SU-DHL-6 (cell line): ENCODE results near the gene OR6K2.

Experiments used
- H2AFZ ChIP-seq: fragments of 200-600 bp; sonication (generic); 2 replicates; pipeline ENCODE4 v1.6.1; 2014; ENCODE audit warnings: low read depth, mild to moderate bottlenecking, moderate library complexity, mixed read lengths, antibody characterized with exemption, low read length; ENCODE audit not compliant: severe bottlenecking
- H3F3A ChIP-seq: fragments of 200-600 bp; shearing (Covaris generic); 2 replicates; pipeline ENCODE4 v1.6.0; 2016; ENCODE audit warnings: antibody characterized with exemption, mild to moderate bottlenecking; ENCODE audit not compliant: insufficient read depth
- H3K27ac ChIP-seq: fragments of 200-600 bp; sonication (generic); 2 replicates; pipeline ENCODE4 v1.5.1; 2016; ENCODE audit warnings: low read depth, mild to moderate bottlenecking, low read length, moderate library complexity, mixed read lengths
- H3K27me3 ChIP-seq: fragments of 200-600 bp; sonication (generic), shearing (Covaris generic); 2 replicates; pipeline ENCODE4 v1.6.0; 2014; ENCODE audit warnings: mild to moderate bottlenecking, low read length
- H3K36me3 ChIP-seq: fragments of 200-600 bp; sonication (generic); 2 replicates; pipeline ENCODE4 v1.6.1; 2014; ENCODE audit warnings: mild to moderate bottlenecking, low read length, mixed read lengths
- H3K4me2 ChIP-seq: fragments of 300-600, 200-600 bp; shearing (Covaris generic), sonication (generic); 2 replicates; pipeline ENCODE4 v1.6.0; 2014; ENCODE audit warnings: low read length, low read depth, mild to moderate bottlenecking; ENCODE audit not compliant: poor library complexity, severe bottlenecking
- H3K4me3 ChIP-seq: fragments of 200-600 bp; sonication (generic); 2 replicates; pipeline ENCODE4 v1.5.1; 2014; ENCODE audit warnings: antibody characterized with exemption, low read length, mild to moderate bottlenecking, mixed read lengths; ENCODE audit not compliant: insufficient read depth, poor library complexity, severe bottlenecking
- H3K79me2 ChIP-seq: fragments of 200-600 bp; sonication (generic); 2 replicates; pipeline ENCODE4 v1.6.1; 2014; ENCODE audit warnings: mild to moderate bottlenecking, low read length, moderate library complexity; ENCODE audit not compliant: insufficient read depth
- H3K9ac ChIP-seq: fragments of 200-600 bp; sonication (generic); 2 replicates; pipeline ENCODE4 v1.7.0; 2014; ENCODE audit warnings: mild to moderate bottlenecking, low read length
- H3K9me2 ChIP-seq: fragments of 200-600 bp; sonication (generic); replicated peaks from 2 replicates; pipeline ENCODE4 v1.6.1; 2014; ENCODE audit warnings: low read length; ENCODE audit not compliant: insufficient read depth
- H3K9me3 ChIP-seq: fragments of 200-600 bp; sonication (generic); 2 replicates; pipeline ENCODE4 v1.6.1; 2014; ENCODE audit warnings: low read length, mixed read lengths; ENCODE audit not compliant: insufficient read depth
- H4K20me1 ChIP-seq: fragments of 200-600 bp; sonication (generic); 2 replicates; pipeline ENCODE4 v1.6.1; 2014; ENCODE audit warnings: low read depth, mild to moderate bottlenecking, antibody characterized with exemption, low read length, moderate library complexity, mixed read lengths
- EZH2phosphoT487 ChIP-seq: fragments of 200-600 bp; sonication (generic), shearing (Covaris generic); conservative IDR thresholded peaks from 2 replicates; pipeline ENCODE4 v1.6.1; 2018; ENCODE audit warnings: mild to moderate bottlenecking, antibody characterized with exemption, low read length, moderate library complexity, mixed read lengths
- TF ChIP-seq, protein P1 (sequence below): fragments of 200-600 bp; sonication (generic); IDR thresholded peaks from one replicate; pipeline ENCODE4 v1.5.1; 2017; ENCODE audit warnings: antibody characterized with exemption, mild to moderate bottlenecking, low read length, moderate library complexity; ENCODE audit not compliant: insufficient read depth, poor library complexity, severe bottlenecking

OR6K2 gene

DNA sequence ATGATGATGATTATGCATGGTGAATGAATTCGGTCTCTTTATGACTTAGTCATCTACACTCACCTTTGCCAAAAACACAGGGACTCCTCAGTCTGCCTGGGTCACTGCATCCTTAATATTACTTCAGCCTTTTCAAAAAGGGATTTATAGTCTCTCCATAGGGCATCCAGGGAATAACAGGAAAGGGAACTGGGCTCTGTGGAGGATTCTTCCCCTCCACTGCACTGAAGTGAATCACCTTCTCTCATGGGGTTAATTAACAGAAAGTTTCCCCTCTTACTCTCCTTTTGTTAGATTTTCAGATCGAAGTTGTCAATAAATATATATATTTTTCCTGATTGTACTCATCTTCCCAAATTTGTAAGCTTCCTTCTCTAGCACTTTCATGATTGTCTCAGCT, 20.2 kb upstream of the OR6K2 start, which contains the start of gene OR6K3:
OR6K3 (minus strand) TSS at position 101 of the 400 bp plus-strand sequence. CDS start 2,605 bp downstream, outside the sequence.
- TF ChIP-seq, protein P1, sequence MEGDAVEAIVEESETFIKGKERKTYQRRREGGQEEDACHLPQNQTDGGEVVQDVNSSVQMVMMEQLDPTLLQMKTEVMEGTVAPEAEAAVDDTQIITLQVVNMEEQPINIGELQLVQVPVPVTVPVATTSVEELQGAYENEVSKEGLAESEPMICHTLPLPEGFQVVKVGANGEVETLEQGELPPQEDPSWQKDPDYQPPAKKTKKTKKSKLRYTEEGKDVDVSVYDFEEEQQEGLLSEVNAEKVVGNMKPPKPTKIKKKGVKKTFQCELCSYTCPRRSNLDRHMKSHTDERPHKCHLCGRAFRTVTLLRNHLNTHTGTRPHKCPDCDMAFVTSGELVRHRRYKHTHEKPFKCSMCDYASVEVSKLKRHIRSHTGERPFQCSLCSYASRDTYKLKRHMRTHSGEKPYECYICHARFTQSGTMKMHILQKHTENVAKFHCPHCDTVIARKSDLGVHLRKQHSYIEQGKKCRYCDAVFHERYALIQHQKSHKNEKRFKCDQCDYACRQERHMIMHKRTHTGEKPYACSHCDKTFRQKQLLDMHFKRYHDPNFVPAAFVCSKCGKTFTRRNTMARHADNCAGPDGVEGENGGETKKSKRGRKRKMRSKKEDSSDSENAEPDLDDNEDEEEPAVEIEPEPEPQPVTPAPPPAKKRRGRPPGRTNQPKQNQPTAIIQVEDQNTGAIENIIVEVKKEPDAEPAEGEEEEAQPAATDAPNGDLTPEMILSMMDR = no peak
- TF ChIP-seq EZH2phosphoT487 = no peak
- no peaks in the 10 kb centered on the region for H3K27me3 ChIP-seq
- H3F3A ChIP-seq = no peaks in the 10 kb centered on the region
- no peaks in the 10 kb centered on the region for H3K9me3 ChIP-seq
- H3K4me3 ChIP-seq = no peak within 1 kb of the TSS
- H3K27ac ChIP-seq = no peak within 1 kb of the TSS
- no peak within 1 kb of the TSS for H3K9ac ChIP-seq
- no peak within 1 kb of the TSS for H2AFZ ChIP-seq
- H3K36me3 ChIP-seq = no peaks in the 10 kb centered on the region
- H3K79me2 ChIP-seq = no peaks in the 10 kb centered on the region
- H4K20me1 ChIP-seq = no peaks in the 10 kb centered on the region
- no peaks in the 10 kb centered on the region for H3K9me2 ChIP-seq
- no peak within 1 kb of the TSS for H3K4me2 ChIP-seq

DNA sequence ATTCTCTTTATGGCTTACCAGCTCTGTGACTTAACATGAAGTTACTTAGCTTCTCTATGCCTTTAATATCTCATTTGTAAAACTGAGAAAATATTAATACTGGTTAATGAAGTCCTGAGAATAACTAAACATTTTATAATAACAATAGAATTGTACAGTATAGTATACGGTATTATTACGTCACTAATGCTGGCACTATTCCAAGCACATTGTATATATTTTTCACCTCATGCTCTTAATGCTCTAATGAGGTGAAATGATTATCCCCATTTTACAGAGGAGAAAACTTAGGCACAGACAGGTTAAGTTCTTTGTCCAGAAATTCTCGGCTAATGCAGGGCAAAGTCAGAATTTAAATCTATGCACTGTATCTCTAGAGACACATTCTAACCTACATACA, 19.2 kb upstream of the OR6K2 start:
- Histone ChIP-seq H3K9me2 (no peaks in the 10 kb centered on the region), H3K9ac (no peak overlapping the region), H3K79me2 (no peaks in the 10 kb centered on the region), H3K27ac (no peak overlapping the region), H4K20me1 (no peaks in the 10 kb centered on the region), H3K4me3 (no peak overlapping the region), H3K27me3 (no peaks in the 10 kb centered on the region), H3F3A (no peaks in the 10 kb centered on the region), H3K9me3 (no peaks in the 10 kb centered on the region), H3K36me3 (no peaks in the 10 kb centered on the region), H2AFZ (no peak overlapping the region), H3K4me2 (no peak overlapping the region)
- TF ChIP-seq, protein P1 = no peak
- no peak for TF ChIP-seq EZH2phosphoT487

DNA sequence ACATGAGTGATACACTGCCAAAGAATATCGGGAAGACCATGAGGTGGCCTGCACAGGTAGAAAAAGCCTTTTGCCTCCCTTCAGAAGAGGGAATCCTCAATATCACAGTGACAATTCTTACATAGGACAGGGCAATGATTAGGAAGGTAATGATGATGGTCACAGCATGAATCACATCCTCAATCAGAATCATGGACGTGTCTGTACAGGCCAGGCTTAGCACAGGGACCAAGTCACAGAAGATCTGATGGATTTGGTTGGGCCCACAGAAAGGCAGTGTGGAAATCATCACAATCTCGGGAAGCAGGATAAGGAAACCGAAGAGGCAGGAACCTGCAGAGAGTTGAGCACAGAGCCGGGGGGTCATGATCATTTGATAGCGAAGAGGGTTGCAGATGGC, 16.9 kb upstream of the OR6K2 start:
- Histone ChIP-seq H3K79me2 (no peaks in the 10 kb centered on the region), H3K9me3 (no peaks in the 10 kb centered on the region), H3K27ac (no peak overlapping the region), H3K9me2 (no peaks in the 10 kb centered on the region), H3K4me3 (no peak overlapping the region), H3K4me2 (no peak overlapping the region), H3K9ac (no peak overlapping the region), H3K36me3 (no peaks in the 10 kb centered on the region), H3F3A (no peaks in the 10 kb centered on the region), H2AFZ (no peak overlapping the region), H4K20me1 (no peaks in the 10 kb centered on the region), H3K27me3 (no peaks in the 10 kb centered on the region)
- TF ChIP-seq EZH2phosphoT487 = no peak
- TF ChIP-seq, protein P1 = no peak

DNA sequence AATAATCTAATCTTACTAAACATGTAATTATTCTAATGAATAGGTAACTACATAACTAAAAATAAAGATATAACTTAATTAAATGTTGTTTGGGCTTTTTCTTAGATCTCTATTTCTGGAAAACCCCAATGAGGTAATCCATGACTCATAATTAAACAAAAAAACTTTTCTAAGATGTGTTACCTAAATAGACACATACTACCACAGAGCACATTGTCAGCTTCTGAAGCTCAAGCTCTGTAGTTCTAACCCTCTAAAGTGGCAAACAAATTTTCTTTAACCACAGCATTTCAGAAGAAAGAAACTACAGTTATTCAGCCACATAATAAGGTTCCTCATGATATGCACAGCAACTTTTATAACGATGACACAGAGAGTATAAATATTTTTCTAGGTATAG, 15.9 kb upstream of the OR6K2 start:
- Histone ChIP-seq H3K27ac (no peak overlapping the region), H4K20me1 (no peaks in the 10 kb centered on the region), H3K9ac (no peak overlapping the region), H3K9me2 (no peaks in the 10 kb centered on the region), H3K27me3 (no peaks in the 10 kb centered on the region), H3K4me3 (no peak overlapping the region), H3F3A (no peaks in the 10 kb centered on the region), H3K9me3 (no peaks in the 10 kb centered on the region), H3K36me3 (no peaks in the 10 kb centered on the region), H3K79me2 (no peaks in the 10 kb centered on the region), H2AFZ (no peak overlapping the region), H3K4me2 (no peak overlapping the region)
- TF ChIP-seq EZH2phosphoT487 = no peak
- TF ChIP-seq, protein P1 = no peak
